H1 (cell line): ENCODE data around the gene OPHN1.

Experiments
- CEBPB ChIP-seq: IDR thresholded peaks from 2 replicates; pipeline ENCODE4 v1.6.1; 2012; ENCODE audit warnings: low read depth, low read length
- POLR2AphosphoS5 ChIP-seq: IDR thresholded peaks from 2 replicates; pipeline ENCODE4 v1.6.1; 2011; ENCODE audit warnings: low read depth, low read length
- TF ChIP-seq, protein P1 (sequence below): IDR thresholded peaks from 2 replicates; pipeline ENCODE4 v1.6.1; 2012; ENCODE audit warnings: inconsistent platforms

DNA sequence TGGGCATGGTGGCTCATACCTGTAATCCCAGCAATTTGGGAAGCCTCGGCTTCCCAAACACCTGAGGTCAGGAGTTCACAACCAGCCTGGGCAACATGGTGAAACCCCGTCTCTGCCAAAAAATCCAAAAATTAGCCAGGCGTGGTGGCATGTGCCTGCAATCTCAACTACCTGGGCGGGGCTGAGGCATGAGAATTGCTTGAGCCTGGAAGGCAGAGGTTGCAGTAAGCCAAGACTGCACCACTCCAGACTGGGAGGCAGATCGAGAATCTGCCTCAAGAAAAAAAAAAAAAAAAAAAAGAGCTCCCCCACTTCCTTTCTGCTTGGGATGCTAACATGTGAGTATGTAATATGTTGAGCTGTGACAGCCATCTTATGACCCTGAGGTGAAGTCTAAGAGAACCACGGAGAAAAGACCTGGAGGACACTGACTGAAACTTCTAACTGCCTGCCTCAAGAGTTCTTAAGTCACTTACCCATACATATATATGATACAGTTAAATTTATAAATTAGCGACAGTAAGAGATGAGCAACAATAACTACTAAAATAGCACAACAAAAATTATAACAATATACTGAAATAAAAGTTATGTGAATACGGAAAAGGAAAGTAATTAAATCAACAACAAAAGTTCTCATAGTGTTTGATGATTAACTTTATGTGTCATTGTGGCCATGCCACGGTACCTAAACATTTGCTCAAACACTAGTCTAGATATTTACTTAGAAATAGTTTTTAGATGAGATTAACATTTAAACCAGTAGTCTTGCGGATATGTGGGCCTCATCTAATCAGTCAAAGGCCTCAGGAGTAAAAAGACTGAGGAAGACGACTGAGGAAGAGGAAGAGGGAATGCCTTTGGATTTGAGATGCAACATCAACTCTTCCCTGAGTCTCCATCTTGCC is 178.3 kb downstream of the OPHN1 start:
- TF ChIP-seq POLR2AphosphoS5 = no peak
- TF ChIP-seq CEBPB = no peak
- TF ChIP-seq, protein P1, sequence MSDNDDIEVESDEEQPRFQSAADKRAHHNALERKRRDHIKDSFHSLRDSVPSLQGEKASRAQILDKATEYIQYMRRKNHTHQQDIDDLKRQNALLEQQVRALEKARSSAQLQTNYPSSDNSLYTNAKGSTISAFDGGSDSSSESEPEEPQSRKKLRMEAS = no peak
